ENCODE results near the gene NKPD1. TPM values are rescaled to one million over a fixed set of nuclear protein-coding genes. Genes with fewer than 3 reads are reported as not detected.

Gene NKPD1
- total RNA-seq, 4 donors from 2014 or later = 0.35 to 0.40 TPM; not detected in 2

DNA sequence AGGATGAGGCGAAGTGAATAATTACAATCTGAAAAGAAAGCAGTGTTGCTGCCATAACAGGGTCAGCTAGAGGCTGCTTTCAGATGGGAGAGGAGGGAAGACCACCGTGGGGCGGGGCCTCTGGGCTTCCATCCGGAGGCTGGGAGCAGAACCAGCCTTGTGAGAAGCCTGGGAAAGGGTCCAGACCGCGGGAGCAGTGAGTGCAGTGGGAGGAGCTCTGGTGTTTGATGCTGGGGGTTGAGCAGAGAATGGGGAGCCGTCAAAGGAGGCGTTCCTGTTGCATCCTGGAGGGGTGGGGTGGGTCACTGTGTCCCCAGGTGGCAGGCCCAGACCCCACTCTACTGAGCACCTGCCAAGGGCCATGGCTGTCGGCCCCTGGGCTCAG is 18.1 kb downstream of the NKPD1 start:
- H3K4me3 ChIP-seq = no peak overlapping the region
- H3K27ac ChIP-seq = no peak overlapping the region
- TF ChIP-seq, protein P1, sequence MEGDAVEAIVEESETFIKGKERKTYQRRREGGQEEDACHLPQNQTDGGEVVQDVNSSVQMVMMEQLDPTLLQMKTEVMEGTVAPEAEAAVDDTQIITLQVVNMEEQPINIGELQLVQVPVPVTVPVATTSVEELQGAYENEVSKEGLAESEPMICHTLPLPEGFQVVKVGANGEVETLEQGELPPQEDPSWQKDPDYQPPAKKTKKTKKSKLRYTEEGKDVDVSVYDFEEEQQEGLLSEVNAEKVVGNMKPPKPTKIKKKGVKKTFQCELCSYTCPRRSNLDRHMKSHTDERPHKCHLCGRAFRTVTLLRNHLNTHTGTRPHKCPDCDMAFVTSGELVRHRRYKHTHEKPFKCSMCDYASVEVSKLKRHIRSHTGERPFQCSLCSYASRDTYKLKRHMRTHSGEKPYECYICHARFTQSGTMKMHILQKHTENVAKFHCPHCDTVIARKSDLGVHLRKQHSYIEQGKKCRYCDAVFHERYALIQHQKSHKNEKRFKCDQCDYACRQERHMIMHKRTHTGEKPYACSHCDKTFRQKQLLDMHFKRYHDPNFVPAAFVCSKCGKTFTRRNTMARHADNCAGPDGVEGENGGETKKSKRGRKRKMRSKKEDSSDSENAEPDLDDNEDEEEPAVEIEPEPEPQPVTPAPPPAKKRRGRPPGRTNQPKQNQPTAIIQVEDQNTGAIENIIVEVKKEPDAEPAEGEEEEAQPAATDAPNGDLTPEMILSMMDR (IDR thresholded peaks at IDR 0.05) = no peak
- TF ChIP-seq POLR2A (IDR thresholded peaks at IDR 0.05) = no peak
- no peaks in the 10 kb centered on the region for H3K27me3 ChIP-seq
- no peaks in the 10 kb centered on the region for H3K4me1 ChIP-seq
- DNase-seq = no peak
- peaks cover 0 to 69% (median 0%) of the 10 kb centered on the region in 3 donors for H3K36me3 ChIP-seq
- H3K9me3 ChIP-seq = no peaks in the 10 kb centered on the region

DNA sequence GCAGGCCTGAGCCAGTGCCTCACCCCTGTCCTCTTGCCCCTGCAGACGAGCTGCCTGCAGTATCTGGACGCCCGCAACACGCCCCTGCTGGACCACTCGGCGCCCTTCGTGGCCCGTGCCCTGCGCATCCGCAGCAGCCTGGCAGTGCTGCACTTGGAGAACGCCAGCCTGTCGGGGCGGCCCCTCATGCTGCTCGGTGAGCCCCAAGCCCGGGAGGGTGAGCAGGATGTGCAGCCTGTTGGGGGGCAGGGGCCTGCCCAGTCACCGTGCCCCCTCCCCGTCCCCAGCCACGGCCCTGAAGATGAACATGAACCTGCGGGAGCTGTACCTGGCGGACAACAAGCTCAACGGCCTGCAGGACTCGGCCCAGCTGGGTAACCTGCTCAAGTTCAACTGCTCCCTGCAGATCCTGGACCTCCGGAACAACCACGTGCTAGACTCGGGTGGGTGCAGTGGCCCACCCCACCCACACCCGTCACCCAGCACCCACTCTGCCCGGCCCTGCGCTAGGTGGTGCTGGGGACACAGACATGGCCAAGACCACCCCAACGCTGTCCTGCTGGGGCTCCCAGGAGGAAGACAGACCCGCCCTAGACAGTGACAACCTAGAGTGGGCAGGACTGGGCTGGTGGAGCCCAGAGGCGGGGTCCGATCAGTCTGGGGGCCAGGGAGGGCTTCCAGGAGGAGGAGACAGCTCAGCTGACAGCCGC is 18.6 kb downstream of the NKPD1 start:
- no peaks in the 10 kb centered on the region for H3K9me3 ChIP-seq
- no peak for DNase-seq
- no peak overlapping the region for H3K4me3 ChIP-seq
- no peaks in the 10 kb centered on the region for H3K4me1 ChIP-seq
- peaks cover 0 to 65% (median 0%) of the 10 kb centered on the region in 3 donors for H3K36me3 ChIP-seq
- H3K27me3 ChIP-seq = no peaks in the 10 kb centered on the region
- TF ChIP-seq POLR2A (IDR thresholded peaks at IDR 0.05) = no peak
- TF ChIP-seq, protein P1 (IDR thresholded peaks at IDR 0.05) = no peak
- H3K27ac ChIP-seq = no peak overlapping the region

DNA sequence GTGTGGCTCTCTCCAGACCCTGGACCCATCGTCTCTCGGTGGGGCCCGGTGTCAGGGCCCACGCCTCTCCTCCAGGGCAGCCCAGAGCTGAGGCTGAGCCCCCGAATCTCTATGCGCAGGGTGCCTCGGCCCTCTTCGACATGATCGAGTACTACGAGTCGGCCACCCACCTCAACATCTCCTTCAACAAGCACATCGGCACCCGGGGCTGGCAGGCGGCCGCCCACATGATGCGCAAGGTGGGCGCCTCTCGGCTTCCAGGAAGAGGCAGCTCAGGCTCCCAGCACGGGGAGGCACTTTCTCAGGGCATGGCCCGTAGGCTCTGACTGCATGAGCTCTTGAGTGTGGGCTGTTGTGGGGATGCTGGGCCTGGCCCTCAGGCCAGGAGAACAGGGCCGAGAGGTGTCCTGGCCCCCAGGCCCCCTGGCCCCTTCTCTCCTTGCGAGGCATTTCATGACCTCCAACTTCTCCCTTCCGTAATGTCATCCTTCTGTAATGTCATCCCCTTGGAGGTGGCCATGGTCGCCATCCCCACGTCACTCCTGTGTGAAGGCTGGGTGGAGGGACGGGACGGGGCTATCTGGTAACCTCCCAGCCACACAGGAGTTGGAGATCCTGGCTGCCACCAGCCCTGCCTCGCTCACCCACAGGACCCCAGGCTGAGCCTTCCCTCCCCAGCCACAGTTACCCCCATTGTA is 19.4 kb downstream of the NKPD1 start:
- Histone ChIP-seq H3K4me3 (no peak overlapping the region), H3K27ac (no peak overlapping the region), H3K9me3 (no peaks in the 10 kb centered on the region), H3K4me1 (peaks cover 0 to 6% (median 0%) of the 10 kb centered on the region in 4 donors), H3K36me3 (peaks cover 0 to 61% (median 0%) of the 10 kb centered on the region in 3 donors), H3K27me3 (no peaks in the 10 kb centered on the region)
- DNase-seq = no peak
- TF ChIP-seq POLR2A (IDR thresholded peaks at IDR 0.05) = no peak
- TF ChIP-seq, protein P1 (IDR thresholded peaks at IDR 0.05) = no peak

DNA sequence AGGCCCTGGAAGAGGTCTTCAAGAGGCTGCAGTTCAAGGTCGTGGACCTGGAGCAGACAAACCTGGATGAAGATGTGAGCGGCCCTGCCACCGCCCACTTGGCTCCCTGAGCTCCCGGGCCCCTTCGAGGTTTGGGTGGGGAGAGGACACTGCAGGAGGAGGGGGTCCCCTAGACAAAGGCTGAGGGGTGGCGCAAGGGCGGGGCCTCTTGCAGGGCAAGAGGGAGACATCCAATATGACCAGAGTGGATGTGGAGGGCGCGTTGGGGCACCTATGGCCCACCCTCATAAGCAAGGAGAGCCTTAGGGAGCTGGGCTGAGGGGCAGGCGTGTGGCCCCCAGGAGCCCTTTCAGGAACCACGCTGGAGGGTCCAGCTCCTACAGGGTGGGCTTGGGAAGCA is 20.2 kb downstream of the NKPD1 start:
- Histone ChIP-seq H3K27me3 (no peaks in the 10 kb centered on the region), H3K9me3 (no peaks in the 10 kb centered on the region), H3K36me3 (peaks cover 0 to 53% (median 0%) of the 10 kb centered on the region in 3 donors), H3K4me3 (no peak overlapping the region), H3K27ac (no peak overlapping the region), H3K4me1 (peaks cover 0 to 7% (median 0%) of the 10 kb centered on the region in 4 donors)
- DNase-seq = no peak
- TF ChIP-seq, protein P1 (IDR thresholded peaks at IDR 0.05) = no peak
- no peak for TF ChIP-seq POLR2A (IDR thresholded peaks at IDR 0.05)

DNA sequence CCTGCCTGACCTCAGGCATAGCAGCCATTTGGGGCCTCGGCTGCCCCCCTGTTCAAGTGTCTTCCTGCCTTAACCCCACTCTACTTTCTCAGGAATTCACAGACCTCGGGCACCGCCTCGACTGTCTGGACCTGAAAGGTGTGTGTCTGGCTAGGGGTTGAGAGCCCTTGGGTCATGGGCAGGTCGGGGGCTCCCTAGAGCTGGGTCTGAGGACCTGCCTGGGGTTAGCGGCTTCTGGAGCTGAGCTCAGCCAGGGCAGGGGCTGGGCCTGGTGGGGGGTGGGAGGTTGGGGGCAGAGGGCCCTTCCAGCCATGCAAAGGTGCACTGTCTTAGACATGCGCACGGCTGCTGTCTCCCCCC is 20.7 kb downstream of the NKPD1 start:
- no peak overlapping the region for H3K27ac ChIP-seq
- H3K9me3 ChIP-seq = no peaks in the 10 kb centered on the region
- no peaks in the 10 kb centered on the region for H3K27me3 ChIP-seq
- peaks cover 0 to 7% (median 0%) of the 10 kb centered on the region in 4 donors for H3K4me1 ChIP-seq
- DNase-seq = no peak
- no peak overlapping the region for H3K4me3 ChIP-seq
- no peak for TF ChIP-seq POLR2A (IDR thresholded peaks at IDR 0.05)
- TF ChIP-seq, protein P1 (IDR thresholded peaks at IDR 0.05) = no peak
- peaks cover 0 to 49% (median 0%) of the 10 kb centered on the region in 3 donors for H3K36me3 ChIP-seq

All from Peyer's patch (tissue), 4 donors.